SU-DHL-6 (cell line): ENCODE measurements around the gene PHKA2.

Experiments used
- CTCF ChIP-seq: fragments of 200-600 bp; sonication (generic); IDR thresholded peaks from one replicate; pipeline ENCODE4 v1.5.1; 2017; ENCODE audit warnings: antibody characterized with exemption, mild to moderate bottlenecking, low read length, moderate library complexity; ENCODE audit not compliant: insufficient read depth, poor library complexity, severe bottlenecking
- EZH2phosphoT487 ChIP-seq: fragments of 200-600 bp; sonication (generic), shearing (Covaris generic); conservative IDR thresholded peaks from 2 replicates; pipeline ENCODE4 v1.6.1; 2018; ENCODE audit warnings: mild to moderate bottlenecking, antibody characterized with exemption, low read length, moderate library complexity, mixed read lengths

- TF ChIP-seq CTCF: no peak
- no peak for TF ChIP-seq EZH2phosphoT487
Measured at GRCh38 chrX:18995221-18995620, 11.3 kb upstream of the PHKA2 start.
